ENCODE results near the gene HSPB9.

- TF ChIP-seq POLR2AphosphoS5 (IDR thresholded peaks at IDR 0.05; ENCODE audit: insufficient read depth, low read depth, low read length) = peak; percentile 82
- no peak for TF ChIP-seq CTCF (IDR thresholded peaks at IDR 0.05; ENCODE audit: extremely low read depth in 1 of 2, insufficient read depth in 1 of 2, low read depth in 1 of 2, low read length in 2 of 2)
- peak; percentile 56 for TF ChIP-seq JUN (IDR thresholded peaks at IDR 0.05; ENCODE audit: borderline replicate concordance, insufficient read depth, insufficient read length, low read depth)
- TF ChIP-seq MYC (IDR thresholded peaks at IDR 0.05; ENCODE audit: low read depth, low read length) = no peak
- TF ChIP-seq EZH2 (IDR thresholded peaks at IDR 0.05; ENCODE audit: borderline replicate concordance, low read depth, low read length, severe bottlenecking) = no peak
Observed at GRCh38 chr17:42135664-42136653, 13.4 kb downstream of the HSPB9 start.
